IMR-90 (cell line): ENCODE results near the gene KIF1B.

Experiments used
- CTCF ChIP-seq: conservative IDR thresholded peaks from 2 replicates; pipeline ENCODE4 v1.5.1; 2012; ENCODE audit warnings: mild to moderate bottlenecking, low read depth, low read length, improper control_type of control experiment
- MAFK ChIP-seq: IDR thresholded peaks from 2 replicates; pipeline ENCODE4 v1.6.1; 2012; ENCODE audit warnings: low read depth, low read length, improper control_type of control experiment
- MAZ ChIP-seq: IDR thresholded peaks from 2 replicates; pipeline ENCODE4 v1.6.1; 2012; ENCODE audit warnings: low read depth, mild to moderate bottlenecking, low read length, improper control_type of control experiment, moderate library complexity, borderline replicate concordance
- MXI1 ChIP-seq: IDR thresholded peaks from 2 replicates; pipeline ENCODE4 v1.6.1; 2012; ENCODE audit warnings: low read depth, mild to moderate bottlenecking, low read length, moderate library complexity, borderline replicate concordance
- NFE2L2 ChIP-seq: fragments of 150-350 bp; IDR thresholded peaks from 2 replicates; pipeline ENCODE4 v1.6.1; 2016; ENCODE audit warnings: low read depth, mild to moderate bottlenecking, low read length
- POLR2A ChIP-seq: IDR thresholded peaks from 2 replicates; pipeline ENCODE4 v1.6.1; 2012; ENCODE audit warnings: mild to moderate bottlenecking, low read depth, low read length
- RAD21 ChIP-seq: IDR thresholded peaks from 2 replicates; pipeline ENCODE4 v1.6.1; 2012; ENCODE audit warnings: low read length, improper control_type of control experiment
- RCOR1 ChIP-seq: IDR thresholded peaks from 2 replicates; pipeline ENCODE4 v1.6.1; 2012; ENCODE audit warnings: mild to moderate bottlenecking, low read length, improper control_type of control experiment; ENCODE audit not compliant: insufficient replicate concordance
- RFX5 ChIP-seq: IDR thresholded peaks from 2 replicates; pipeline ENCODE4 v1.8.0; 2012; ENCODE audit warnings: low read depth, mild to moderate bottlenecking, low read length, moderate library complexity
- SMC3 ChIP-seq: fragments of 150-350 bp; IDR thresholded peaks from 2 replicates; pipeline ENCODE4 v1.6.1; 2016; ENCODE audit warnings: low read depth, mild to moderate bottlenecking, antibody characterized with exemption, low read length, moderate library complexity
- USF2 ChIP-seq: fragments of 150-350 bp; IDR thresholded peaks from 2 replicates; pipeline ENCODE4 v1.6.1; 2017; ENCODE audit warnings: mild to moderate bottlenecking, antibody characterized with exemption, low read length, low read depth
- TF ChIP-seq, protein P1 (sequence below): fragments of 150-350 bp; IDR thresholded peaks from 2 replicates; pipeline ENCODE4 v1.6.1; 2016; ENCODE audit warnings: low read depth, mild to moderate bottlenecking, low read length, moderate library complexity, borderline replicate concordance

DNA sequence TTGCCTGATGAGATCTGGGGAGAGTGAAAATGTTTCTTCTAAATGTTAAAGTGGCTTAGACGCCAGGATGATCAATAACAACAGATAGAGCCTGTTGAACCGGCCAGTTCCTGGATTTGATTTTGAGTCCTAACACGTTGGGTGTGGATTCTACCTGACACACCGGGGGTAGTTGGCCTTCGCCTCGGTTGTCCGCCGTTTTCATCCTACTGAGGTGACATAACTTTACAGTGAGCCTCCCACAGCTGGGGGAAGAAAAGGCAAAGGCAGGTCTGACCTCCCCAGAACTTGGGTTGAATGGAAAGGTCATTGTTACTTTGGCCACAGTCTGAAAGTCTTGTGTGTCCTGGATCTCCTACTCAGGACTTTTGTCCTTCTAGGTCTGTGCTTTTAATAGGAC, 189.6 kb downstream of the KIF1B start:
- no peak for TF ChIP-seq CTCF
- TF ChIP-seq MXI1 = no peak
- TF ChIP-seq MAZ = no peak
- no peak for TF ChIP-seq POLR2A
- TF ChIP-seq RAD21 = no peak
- TF ChIP-seq USF2 = no peak
- TF ChIP-seq RCOR1 = no peak
- TF ChIP-seq SMC3 = no peak
- TF ChIP-seq, protein P1, sequence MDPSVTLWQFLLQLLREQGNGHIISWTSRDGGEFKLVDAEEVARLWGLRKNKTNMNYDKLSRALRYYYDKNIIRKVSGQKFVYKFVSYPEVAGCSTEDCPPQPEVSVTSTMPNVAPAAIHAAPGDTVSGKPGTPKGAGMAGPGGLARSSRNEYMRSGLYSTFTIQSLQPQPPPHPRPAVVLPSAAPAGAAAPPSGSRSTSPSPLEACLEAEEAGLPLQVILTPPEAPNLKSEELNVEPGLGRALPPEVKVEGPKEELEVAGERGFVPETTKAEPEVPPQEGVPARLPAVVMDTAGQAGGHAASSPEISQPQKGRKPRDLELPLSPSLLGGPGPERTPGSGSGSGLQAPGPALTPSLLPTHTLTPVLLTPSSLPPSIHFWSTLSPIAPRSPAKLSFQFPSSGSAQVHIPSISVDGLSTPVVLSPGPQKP = no peak
- TF ChIP-seq RFX5 = no peak
- no peak for TF ChIP-seq MAFK
- no peak for TF ChIP-seq NFE2L2
